Ammon's horn (tissue), 1 donor: ENCODE measurements around the gene TBXAS1.
"Not testable (repeated sequence)": the region's sequence is repeated elsewhere in the genome, so short reads cannot be mapped to it uniquely, and the experiment has no call there.

ENCODE experiments used
- DNase-seq: peaks from one replicate; pipeline ENCODE4 v3.0.0-alpha.2; 2016; ENCODE audit warnings: low spot score

Gene TBXAS1

DNA sequence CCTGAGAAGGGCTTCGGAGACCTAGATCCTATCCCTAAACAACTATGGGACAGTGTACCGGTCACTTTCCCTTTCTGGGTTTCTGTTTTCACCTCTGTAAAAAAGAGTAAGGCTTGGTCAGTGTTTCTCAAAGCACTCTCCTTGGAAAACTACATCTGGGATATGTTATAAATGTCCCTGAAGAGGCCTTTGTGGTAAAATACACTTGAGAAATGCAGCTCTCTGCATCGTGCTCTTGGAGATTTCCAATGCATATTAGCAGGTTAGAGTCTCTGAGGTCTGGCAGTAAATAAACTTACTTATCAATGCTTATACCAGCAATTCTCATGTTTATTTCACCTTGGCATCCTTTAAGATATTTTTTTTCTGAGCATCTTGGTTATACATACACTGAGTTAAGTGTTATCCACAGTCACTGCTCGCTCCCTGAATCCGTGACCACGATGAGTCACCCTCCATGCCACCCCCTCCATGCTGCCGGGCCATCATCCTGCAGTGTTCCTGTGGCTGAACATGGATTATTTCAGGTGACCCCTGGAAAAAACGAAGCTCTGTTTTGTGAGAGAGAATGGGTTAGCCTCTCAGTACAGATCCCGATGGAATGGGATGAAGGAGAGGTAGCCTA is 3.3 kb upstream of the TBXAS1 start:
- no peak for DNase-seq

DNA sequence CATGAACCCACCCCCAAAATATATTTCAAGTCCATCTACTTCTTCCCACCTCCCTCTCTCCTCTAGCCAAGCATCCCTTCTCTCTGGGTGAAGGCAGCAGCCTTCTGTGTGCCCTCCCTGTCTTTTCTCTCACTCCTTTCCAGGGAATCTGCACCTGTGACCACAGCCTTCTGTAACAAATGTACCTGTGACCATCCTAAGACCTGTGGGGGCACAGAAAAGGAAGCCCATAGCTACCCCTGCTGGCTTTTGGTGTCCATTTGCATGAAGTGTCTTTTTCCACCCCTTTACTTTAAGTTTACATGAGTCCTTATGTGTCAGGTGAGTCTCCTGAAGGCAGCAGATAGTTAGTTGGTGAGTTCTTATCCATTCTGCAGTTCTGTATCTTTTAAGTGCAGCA is 2.0 kb upstream of the TBXAS1 start:
- no peak for DNase-seq

DNA sequence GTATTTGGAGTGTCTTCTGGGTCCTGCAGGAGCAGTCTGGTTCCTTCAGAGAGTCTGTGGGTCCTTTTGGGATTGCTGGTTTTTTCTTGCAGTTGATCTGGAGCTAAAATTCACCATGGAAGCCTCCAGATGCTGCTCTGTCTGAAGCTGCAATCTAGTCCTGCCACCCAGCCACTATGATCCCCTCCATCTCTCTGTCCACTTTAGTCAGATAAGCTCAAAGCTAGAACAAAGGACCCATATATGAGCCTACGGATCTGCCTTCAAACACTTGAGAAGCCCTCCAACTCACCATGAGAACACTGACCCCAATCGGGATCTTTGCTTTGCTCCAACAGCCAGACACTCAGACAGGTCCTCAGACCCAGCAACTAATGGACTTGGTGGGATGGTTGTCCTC is 618 bp upstream of the TBXAS1 start:
- no peak for DNase-seq

DNA sequence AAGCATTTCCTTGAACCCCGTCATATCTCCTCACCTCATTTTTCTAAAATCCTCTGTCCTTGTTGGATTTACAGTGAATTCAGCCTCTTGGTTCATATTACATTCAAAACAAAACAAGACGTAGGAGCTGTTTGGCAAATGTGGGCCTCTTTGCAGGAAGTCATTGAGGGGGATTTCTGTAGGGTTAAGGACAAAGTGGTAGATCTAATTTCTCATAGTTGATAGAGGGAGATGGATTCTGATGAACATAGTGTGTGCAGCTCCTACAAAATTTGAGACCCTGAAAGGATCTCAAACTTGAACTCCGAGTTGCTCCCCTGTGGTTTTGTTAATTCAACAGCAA is 682 bp downstream of the TBXAS1 start:
- no peak for DNase-seq

DNA sequence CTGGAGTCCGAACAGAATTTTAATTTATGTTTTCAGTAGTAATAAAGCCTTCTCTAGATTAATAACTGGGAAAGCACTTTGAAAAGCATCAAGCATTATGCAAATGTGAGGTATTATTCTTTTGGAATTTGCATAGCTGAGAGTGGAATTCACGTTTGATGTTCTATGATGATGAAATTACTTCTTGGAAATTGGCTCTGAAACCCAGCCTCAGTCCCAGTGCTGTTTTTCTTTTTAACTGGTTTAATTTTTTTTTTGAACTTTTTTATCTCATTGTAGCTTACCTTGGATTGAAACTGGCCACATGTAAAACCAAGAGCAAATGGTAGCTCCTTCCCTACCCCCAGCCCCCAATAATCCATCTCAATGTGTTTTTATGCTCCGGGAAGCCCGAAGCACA is 1.2 kb downstream of the TBXAS1 start:
- no peak for DNase-seq

DNA sequence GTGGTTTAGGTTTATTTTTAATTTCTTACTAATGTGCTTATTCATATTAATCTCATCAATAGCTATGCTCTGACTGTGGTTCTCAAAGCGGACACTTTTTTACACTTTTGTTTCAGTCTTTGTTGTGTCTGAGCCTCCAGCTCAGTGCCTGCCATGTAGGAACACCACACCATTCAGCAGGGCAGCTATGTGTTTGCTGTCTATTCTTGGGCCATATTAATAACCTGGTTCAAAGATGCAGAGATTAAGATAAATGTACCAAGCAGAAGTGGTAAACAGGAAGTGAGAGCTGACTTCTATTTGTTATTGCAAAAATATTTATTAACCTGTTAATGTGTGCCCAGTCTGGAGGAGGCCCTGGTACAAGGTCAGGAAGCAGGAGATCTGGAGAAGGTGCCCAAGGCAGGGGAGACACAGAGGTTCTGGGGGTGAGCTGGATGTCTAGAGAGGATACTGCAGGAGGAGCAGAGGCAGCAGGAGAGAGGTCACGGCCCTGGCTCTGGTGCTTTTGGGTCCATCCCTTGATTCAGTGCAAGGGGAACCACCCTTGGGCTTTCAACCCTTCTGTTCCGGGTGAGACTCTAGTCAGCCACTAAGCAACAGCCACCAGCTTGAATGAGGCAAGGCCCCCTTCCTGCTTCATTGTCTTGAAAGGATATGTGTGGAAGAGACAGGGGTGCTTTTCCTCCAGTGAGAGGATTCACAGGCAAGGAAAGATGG is 1.9 kb downstream of the TBXAS1 start:
- DNase-seq, result no peak

DNA sequence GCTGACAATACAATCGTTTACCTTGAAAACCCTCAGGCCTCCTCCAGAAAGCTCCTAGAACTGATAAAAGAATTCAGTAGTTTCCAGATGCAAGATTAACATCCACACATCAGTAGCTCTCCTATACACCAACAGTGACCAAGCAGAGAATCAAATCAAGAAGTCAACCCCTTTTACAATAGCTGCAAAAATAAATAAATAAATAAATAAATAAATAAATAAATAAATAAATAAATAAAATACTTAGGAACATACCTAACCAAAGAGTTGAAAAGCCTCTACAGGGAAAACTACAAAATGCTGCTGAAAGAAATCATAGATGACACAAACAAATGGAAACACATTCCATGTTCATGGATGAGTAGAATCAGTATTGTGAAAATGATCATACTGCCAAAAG is 6.8 kb downstream of the TBXAS1 start:
- DNase-seq, result not testable (repeated sequence)

DNA sequence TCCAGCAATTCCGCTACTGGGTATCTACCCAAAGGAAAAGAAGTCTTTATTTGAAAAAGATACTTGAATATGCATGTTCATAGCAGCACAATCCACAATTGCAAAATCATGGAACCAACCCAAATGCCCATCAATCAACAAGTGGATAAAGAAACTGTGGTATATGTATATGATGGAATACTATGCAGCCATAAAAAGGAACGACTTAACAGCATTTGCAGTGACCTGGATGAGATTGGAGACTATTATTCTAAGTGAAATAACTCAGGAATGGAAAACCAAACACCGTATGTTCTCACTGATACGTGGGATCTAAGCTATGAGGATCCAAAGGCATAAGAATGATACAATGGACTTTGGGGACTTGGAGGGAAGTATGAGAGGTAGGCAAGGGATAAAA is 8.2 kb downstream of the TBXAS1 start:
- DNase-seq, result not testable (repeated sequence)

DNA sequence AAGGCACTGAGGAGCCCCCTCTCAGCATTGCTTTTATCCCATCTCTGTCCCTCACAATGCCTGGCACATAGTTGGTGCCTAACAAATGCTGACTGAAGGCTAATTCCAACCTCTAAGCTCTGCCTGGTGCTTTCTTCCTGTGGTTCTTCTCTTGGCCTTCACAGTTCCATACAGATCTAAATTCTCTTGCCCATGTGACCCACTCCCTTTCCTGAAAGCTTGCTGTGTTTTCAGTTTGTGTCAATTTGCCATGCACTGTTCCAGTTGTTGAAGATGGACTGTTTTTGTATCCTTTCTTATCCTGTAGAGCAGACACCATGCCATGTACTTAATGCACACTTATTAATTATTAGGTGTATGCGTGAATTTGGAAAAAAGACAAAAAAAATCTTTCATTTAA is 9.2 kb downstream of the TBXAS1 start:
- DNase-seq, result no peak

DNA sequence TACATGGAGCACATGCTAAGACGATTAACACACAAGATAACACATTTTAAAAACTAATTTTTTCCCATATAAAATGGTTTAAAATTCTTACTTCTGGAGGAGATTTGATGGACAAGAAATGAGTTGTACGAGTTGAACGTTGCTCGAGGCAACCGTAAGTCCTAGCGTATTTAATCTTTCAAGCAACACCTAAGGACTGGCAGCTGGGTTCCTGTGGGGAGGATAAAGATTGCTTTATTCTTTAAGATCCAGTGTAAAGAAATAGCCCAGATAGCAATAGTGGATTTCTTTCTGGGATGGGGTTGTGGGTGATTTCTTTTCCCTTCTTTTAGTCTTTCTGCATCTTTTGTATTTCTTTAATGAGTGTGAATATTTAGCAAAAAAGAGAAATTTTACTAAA is 9.8 kb downstream of the TBXAS1 start:
- no peak for DNase-seq

DNA sequence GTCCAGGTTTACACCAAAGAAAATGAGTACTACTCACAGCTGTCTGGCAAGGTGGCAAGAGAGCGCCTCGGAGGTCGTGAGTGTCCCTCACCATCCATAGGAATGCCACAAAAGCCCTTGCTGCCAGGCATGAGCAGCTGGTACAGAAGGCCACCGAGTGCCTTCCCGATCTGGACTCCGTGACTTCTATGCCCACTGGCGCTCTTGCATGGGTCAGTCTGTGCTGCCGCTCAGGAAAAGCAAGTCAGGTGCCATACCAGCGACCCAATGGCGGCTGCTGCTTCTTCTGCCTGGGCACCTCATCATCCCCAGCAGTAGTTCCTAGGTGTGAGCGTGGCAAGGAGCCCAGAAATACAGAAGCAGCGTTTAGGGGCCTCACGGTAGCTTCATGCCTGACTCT is 11.7 kb downstream of the TBXAS1 start:
- no peak for DNase-seq

DNA sequence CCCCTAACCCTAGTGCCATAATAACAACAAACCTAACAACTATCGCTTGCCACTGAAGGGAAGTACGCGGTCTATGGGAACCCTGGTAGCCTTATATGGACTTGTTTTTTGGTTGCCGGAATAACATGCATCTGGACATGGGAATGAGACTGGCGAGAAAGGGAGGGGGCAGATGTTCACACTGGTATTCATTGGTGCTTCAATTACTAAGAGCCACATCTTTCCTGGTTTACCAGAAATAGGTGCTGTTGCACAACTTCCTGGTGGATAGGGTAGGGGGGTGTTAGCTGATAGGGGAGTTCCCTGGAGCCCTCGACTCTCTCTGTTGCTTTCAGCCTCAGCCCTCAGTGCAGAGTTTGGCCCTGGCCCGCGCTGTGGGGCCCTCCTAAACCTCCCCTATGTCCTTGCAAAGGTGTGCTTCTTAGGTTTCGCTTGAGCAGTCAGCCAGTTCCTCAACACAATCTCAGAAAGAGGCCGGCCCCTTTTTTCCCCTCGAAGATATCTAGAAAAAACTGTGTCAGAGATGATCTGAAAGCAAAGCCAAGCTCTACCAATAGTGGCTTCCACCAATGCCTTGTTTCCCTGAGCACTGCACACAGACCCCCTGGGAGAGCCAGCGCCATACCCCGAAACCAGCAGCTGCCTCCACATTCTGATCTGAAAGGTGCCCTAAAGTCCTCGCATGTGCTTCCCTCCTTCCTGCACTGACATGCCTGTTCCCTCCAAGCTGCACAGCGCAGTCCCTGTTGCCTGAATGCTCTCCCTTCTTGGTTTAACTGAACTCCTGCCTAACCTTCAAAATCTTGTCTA is 13.5 kb downstream of the TBXAS1 start:
- no peak for DNase-seq

DNA sequence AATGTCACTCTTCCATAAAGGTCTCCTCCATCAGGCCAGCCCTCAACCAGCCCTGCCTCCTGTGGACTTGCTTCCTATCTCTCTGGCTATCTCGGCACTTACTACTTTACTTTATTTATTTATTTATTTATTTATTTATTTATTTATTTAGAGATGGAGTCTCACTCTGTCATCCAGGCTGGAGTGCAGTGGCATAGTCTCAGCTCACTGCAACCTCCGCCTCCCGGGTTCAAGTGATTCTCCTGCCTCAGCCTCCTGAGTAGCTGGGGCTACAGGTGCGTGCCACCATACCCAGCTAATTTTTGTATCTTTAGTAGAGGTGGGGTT is 14.1 kb downstream of the TBXAS1 start:
- DNase-seq, result not testable (repeated sequence)

DNA sequence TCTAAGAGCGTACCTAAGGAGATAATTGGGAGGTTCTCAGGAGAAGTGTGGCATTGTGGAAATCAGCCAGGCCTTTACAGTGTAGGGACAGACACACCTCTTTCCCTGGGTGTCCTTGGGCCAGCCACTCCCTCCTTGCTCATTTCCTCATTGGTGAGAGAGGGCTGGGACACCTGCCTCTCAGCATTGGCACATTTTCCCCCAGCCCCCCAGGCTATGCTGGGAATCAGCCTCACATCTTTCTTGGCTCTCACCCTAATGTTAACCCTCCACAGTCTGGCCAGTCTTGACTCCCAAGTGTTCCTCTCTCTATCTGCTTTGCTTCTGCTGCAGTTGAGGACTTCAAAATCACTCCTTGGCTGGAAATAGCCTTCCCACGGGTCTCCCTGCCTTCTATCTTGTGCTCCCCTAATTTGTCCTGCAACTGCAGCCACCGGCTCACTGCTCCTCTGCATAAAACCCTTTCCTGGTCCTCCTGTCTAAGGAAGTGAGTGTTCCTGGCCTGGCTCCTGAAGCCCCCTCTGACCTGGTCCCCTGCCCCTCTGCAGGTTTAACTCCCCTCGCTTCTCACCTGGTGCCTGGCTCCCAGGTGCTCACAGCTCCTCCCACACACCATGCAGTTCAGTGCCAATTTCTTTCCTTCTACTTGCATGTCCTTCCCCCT is 15.8 kb downstream of the TBXAS1 start:
- no peak for DNase-seq

DNA sequence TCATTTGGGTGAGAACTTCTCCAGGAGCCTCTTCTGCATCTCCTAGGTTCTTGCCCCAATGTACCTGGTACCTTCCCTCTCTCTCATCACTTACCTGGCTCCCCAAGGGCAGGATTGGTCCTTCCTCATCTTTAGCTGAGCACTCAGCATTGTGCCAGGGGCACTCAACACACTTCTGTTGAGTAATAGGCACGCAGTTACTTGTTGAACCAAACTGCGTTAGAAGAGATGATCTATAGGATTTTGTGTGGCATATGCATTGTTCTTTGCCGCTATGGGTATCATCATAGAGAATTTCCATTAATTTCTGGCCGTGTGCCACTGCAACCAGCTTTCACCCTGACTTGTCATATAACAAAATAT is 16.4 kb downstream of the TBXAS1 start:
- DNase-seq, result no peak

DNA sequence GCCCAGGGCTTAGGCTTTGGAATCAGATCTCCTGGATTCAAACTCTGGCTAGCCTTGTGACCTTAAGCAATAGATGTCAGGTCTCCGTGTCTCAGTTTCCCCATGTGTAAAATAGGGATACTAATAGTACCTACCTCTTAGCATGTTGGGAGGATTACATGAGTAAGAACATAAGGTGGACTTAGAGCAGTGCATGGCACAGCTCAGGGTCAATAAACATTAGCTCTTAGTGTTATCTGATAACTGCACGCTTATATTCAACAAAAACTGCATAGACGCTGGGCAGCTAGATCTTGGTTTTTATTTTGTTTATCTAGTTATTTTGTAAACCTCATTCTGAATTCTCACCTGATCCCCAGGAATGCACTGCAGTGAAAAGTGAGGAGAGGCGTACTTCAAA is 17.2 kb downstream of the TBXAS1 start:
- no peak for DNase-seq

DNA sequence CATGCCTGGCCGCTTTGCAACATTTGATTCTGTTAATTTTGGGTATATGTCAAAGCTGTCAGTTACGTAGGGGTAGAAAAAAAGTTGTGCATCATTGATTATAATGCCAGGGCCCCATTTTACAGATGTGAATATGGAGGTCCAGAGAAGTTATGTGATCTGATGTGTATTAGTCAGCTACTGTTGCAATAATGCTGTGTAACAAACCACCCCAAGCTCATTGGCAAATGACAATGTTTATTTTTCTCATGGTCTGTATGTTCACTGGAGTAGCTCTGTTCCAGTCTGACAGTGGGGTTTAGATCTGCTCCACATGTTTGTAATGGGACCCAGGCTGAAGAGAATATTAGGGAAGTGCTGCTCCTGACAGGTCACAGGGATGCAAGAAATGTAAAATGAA is 19.2 kb downstream of the TBXAS1 start:
- DNase-seq, result no peak

DNA sequence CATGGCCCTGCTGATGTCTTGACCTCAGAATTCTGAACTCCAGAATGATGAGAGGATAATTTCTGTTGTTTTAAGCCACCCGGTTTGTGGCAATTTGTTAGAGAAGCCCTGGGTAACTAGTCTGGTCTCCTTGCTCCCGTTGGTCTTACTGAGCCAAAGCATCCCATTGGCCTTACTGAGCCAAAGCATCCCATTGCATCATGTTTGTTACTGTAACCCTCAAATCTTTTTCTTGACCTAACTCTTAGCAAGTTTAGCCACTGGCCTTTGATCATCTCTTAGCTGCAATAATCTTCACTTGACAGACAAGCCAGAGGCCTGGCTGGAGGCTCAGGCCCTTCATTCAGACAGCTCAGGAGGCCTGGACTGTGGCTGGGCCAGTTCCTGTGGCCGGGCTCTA is 21.8 kb downstream of the TBXAS1 start:
- no peak for DNase-seq

DNA sequence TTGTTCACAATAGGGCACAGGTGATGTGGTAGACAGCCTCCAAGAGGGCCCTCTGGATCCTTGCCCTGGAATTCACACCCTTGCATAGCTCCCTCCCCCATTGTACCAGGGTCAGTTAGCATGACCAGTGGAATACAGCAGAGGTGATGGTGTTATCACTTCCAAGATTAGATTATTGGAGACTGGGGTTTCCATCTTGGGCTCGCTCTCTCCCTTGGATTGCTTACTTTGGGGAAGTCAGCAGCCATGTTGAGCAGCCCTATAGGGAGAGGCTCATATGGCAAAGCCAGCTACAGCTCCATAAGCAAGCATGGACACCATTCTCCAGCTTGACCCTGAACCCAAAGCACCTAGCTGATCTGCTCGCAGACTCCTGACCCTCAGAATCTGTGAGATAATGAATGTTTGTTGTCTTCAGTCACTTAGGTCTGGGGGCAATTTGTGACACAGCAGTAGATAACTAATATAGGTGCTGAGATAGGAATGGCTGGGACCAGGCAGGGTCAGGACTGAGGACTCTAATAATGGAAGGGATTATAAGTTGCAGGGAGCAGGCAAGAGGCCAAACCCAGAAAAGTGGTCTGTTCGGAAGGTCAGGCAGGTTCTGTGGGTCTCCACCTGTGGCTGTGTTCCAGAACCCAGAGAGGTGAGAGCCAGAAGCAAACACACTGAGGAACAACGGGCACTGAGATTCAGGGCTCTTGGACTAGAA is 22.9 kb downstream of the TBXAS1 start:
- DNase-seq, result no peak

DNA sequence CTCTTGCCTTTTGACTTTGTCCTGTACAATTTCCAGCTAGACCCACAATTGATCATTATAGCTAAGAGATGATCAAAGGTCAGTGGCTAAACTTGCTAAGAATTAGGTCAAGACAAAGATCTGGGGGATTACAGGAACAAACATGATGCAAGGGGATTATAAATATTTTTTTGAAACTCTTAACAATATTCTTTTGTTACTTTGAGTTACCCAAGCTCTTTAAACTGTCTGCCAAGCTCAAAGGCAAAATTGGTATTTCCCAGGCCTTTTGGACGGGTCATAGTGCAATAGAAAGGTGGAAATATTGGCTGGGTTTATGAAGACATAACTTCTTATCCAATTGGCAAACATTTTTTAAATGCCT is 23.4 kb downstream of the TBXAS1 start:
- DNase-seq, result no peak

DNA sequence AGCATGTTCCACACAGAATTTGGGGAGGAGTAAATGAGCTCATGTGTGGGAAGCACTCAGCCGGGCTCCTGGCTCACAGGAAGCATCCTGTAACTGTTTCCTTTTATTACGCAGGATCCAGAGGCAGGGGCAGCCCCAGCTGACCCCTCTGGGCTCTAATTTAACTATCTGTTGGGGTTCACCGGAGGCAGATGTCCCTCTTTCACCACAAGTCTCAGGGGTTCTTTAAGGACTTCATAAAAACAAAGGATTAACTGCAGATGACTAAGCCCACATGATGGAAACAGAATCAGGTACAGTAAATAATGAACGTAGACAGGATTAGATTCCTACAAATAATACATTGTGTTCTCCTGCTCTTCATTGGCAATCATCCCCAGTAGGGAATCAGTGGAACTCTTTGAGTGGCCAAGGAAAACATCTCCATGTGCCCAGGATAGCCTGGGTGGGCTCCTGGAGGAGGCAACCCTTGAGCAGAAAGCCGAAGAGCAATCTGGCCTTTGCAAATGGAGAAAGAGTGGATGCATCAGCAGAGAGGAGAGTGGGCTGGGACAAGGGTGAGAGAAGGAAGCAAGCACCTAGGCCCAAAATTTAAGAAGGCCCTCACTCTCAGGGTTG is 24.6 kb downstream of the TBXAS1 start:
- DNase-seq, result no peak

DNA sequence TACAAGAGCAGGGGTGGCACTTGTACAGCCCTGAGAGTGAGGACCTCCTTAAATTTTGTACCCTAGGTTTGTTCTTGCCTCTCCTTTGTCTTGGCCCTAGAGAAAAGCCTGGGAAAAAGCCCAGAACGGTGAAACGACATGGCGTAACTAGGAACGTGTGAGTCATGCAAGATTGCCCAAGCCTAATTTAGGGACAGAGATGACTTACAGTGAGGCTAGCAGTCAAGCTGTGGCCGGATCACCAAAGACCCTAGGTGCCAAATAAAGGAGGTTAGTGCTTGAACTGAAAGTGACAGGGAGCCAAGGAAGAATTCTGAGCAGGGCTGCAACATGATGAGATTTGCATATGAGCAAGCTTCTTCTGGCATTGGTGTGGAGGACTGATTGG is 25.1 kb downstream of the TBXAS1 start:
- DNase-seq, result no peak
